HepG2 (cell line): ENCODE measurements around the gene ADRM1. TPM values are rescaled to one million over a fixed set of nuclear protein-coding genes. Genes with fewer than 3 reads are reported as not detected.

ENCODE experiments used
- CC2D1A ChIP-seq: sonication (generic); formaldehyde crosslinking; IDR thresholded peaks from 2 replicates; pipeline ENCODE4 v1.8.1; 2023; ENCODE audit warnings: mild to moderate bottlenecking, missing genetic modification reagents
- CHCHD3 ChIP-seq: sonication (generic); formaldehyde crosslinking; IDR thresholded peaks from 2 replicates; pipeline ENCODE4 v1.8.0; 2022; ENCODE audit warnings: mild to moderate bottlenecking, missing genetic modification reagents, moderate library complexity
- KDM5B ChIP-seq: sonication (generic); formaldehyde crosslinking; IDR thresholded peaks from 2 replicates; pipeline ENCODE4 v1.4.0; 2020; ENCODE audit warnings: missing genetic modification reagents, mild to moderate bottlenecking, borderline replicate concordance
- LCORL ChIP-seq, 2 experiments: fragments of 450-650 bp in 1 of 2; sonication (generic) in 1 of 2; formaldehyde crosslinking in 1 of 2; IDR thresholded peaks; 2 replicates each; pipeline versions ENCODE4 v1.5.0 to v1.6.1; 2017 to 2020; ENCODE audit warnings: antibody characterized with exemption in 1 of 2, missing genetic modification reagents in 1 of 2
- NR2F6 ChIP-seq, 2 experiments: IDR thresholded peaks; 2 replicates each; pipeline ENCODE4 v1.6.1; 2016; ENCODE audit warnings: antibody characterized with exemption in 1 of 2, mild to moderate bottlenecking in 1 of 2
- PLSCR1 ChIP-seq: sonication (generic); formaldehyde crosslinking; IDR thresholded peaks from 2 replicates; pipeline ENCODE4 v1.5.0; 2020; ENCODE audit warnings: missing genetic modification reagents, mild to moderate bottlenecking, borderline replicate concordance
- U2AF1 ChIP-seq: fragments of 200-400 bp; formaldehyde crosslinking; optimal IDR thresholded peaks from 2 replicates; pipeline ENCODE3; 2017; ENCODE audit warnings: mild to moderate bottlenecking, low read depth, low read length
- U2AF2 ChIP-seq: fragments of 200-400 bp; formaldehyde crosslinking; IDR thresholded peaks from 2 replicates; pipeline ENCODE4 v1.6.1; 2017; ENCODE audit warnings: low read depth, mild to moderate bottlenecking, low read length
- XRCC5 ChIP-seq: fragments of 200-400 bp; formaldehyde crosslinking; optimal IDR thresholded peaks from 2 replicates; pipeline ENCODE3; 2017; ENCODE audit warnings: mild to moderate bottlenecking, low read length
- ZFP62 ChIP-seq: sonication (generic); formaldehyde crosslinking; IDR thresholded peaks from 2 replicates; pipeline ENCODE4 v1.4.0; 2020; ENCODE audit warnings: missing genetic modification reagents
- ZNF205 ChIP-seq: IDR thresholded peaks from 2 replicates; pipeline ENCODE4 v1.6.1; 2018; ENCODE audit warnings: missing biosample characterization, missing genetic modification reagents
- ZNF567 ChIP-seq: sonication (generic); formaldehyde crosslinking; IDR thresholded peaks from 2 replicates; pipeline ENCODE4 v1.8.1; 2023; ENCODE audit warnings: mild to moderate bottlenecking, missing genetic modification reagents, borderline replicate concordance
- ZNF724P ChIP-seq: sonication (generic); formaldehyde crosslinking; IDR thresholded peaks from 2 replicates; pipeline ENCODE4 v1.8.0; 2022; ENCODE audit warnings: missing genetic modification reagents, borderline replicate concordance
- ZNF766 ChIP-seq: sonication (generic); formaldehyde crosslinking; IDR thresholded peaks from 2 replicates; pipeline ENCODE4 v1.5.0; 2020; ENCODE audit warnings: missing genetic modification reagents, borderline replicate concordance
- ZNF777 ChIP-seq: sonication (generic); formaldehyde crosslinking; IDR thresholded peaks from 2 replicates; pipeline ENCODE4 v1.4.0; 2020; ENCODE audit warnings: missing genetic modification reagents
- ZNF878 ChIP-seq: sonication (generic); formaldehyde crosslinking; IDR thresholded peaks from 2 replicates; pipeline ENCODE4 v1.8.1; 2023; ENCODE audit warnings: mild to moderate bottlenecking, missing genetic modification reagents, moderate library complexity
- polyA plus RNA-seq, 8 experiments: library from polyadenylated mRNA; depleted of rRNA in 3 of 8; stranded (reverse) in 7 of 8; unstranded in 1 of 8; fragments of >200 nt; fragmentation: Illumina TruSeq in 4 of 8; extraction: Trizol in 4 of 8; gene quantifications; 2 replicates each; pipeline versions ENCODE4 v1.2.1 to v1.2.3, GENCODE V29; 2011 to 2016; ENCODE audit warnings: low read depth in 4 of 8, missing spikeins in 1 of 8, mixed read lengths in 1 of 8; ENCODE audit not compliant: insufficient read depth in 1 of 8
- total RNA-seq, 5 experiments: library from RNA; depleted of rRNA; stranded (reverse); fragments of >200 nt; fragmentation: Illumina TruSeq; extraction: Trizol; gene quantifications; 2 replicates each; pipeline ENCODE4 v1.2.3, GENCODE V29; 2016; ENCODE audit warnings: low read depth in 1 of 5
- TF ChIP-seq, protein P1 (sequence below): sonication (generic); formaldehyde crosslinking; IDR thresholded peaks from 2 replicates; pipeline ENCODE4 v1.4.0; 2020; ENCODE audit warnings: missing genetic modification reagents
- TF ChIP-seq, protein P2 (sequence below): sonication (generic); formaldehyde crosslinking; IDR thresholded peaks from 2 replicates; pipeline ENCODE4 v1.5.0; 2020; ENCODE audit warnings: missing genetic modification reagents, mild to moderate bottlenecking, borderline replicate concordance

Gene ADRM1
- total and polyA plus RNA-seq, 2 of the 13 experiments (the other 11 are each of a cell fraction or from before 2014, with no cell fraction given), result 92.9 to 154 TPM

GRCh38 chr20:62303340-62304226 lies 786 bp downstream of the ADRM1 start (continued):
- TF ChIP-seq KDM5B (CRISPR knock-in tag), result peak; percentile 33; the same call in 1 of the 2 replicates
- TF ChIP-seq ZNF724P (CRISPR knock-in tag), result 0 out of 2 replicates have a peak, but pooled peaks have one; percentile 50
- no peak for TF ChIP-seq U2AF2
- no peak for TF ChIP-seq CC2D1A (CRISPR knock-in tag)
- 0 out of 2 replicates have a peak, but pooled peaks have one; percentile 59 for TF ChIP-seq PLSCR1 (CRISPR knock-in tag)
- TF ChIP-seq, protein P1, sequence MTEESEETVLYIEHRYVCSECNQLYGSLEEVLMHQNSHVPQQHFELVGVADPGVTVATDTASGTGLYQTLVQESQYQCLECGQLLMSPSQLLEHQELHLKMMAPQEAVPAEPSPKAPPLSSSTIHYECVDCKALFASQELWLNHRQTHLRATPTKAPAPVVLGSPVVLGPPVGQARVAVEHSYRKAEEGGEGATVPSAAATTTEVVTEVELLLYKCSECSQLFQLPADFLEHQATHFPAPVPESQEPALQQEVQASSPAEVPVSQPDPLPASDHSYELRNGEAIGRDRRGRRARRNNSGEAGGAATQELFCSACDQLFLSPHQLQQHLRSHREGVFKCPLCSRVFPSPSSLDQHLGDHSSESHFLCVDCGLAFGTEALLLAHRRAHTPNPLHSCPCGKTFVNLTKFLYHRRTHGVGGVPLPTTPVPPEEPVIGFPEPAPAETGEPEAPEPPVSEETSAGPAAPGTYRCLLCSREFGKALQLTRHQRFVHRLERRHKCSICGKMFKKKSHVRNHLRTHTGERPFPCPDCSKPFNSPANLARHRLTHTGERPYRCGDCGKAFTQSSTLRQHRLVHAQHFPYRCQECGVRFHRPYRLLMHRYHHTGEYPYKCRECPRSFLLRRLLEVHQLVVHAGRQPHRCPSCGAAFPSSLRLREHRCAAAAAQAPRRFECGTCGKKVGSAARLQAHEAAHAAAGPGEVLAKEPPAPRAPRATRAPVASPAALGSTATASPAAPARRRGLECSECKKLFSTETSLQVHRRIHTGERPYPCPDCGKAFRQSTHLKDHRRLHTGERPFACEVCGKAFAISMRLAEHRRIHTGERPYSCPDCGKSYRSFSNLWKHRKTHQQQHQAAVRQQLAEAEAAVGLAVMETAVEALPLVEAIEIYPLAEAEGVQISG, result peak; percentile 70
- TF ChIP-seq ZFP62 (CRISPR knock-in tag), result no peak
- no peak for TF ChIP-seq ZNF766
- TF ChIP-seq LCORL (IDR thresholded peaks at IDR 0.05), result no peak
- TF ChIP-seq LCORL (CRISPR knock-in tag; IDR thresholded peaks at IDR 0.05), result 0 out of 2 replicates have a peak, but pooled peaks have one; percentile 32
- TF ChIP-seq, protein P2, sequence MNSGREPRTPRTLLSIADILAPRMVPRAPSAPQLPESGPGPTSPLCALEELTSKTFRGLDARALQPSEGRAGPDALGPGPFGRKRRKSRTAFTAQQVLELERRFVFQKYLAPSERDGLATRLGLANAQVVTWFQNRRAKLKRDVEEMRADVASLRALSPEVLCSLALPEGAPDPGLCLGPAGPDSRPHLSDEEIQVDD (CRISPR knock-in tag), result peak; percentile 46; the same call in 1 of the 2 replicates
- no peak for TF ChIP-seq U2AF1
- TF ChIP-seq XRCC5, result no peak
- TF ChIP-seq NR2F6 (IDR thresholded peaks at IDR 0.05), result no peak
- peak; percentile 33; the same call in 1 of the 2 replicates for TF ChIP-seq NR2F6 (CRISPR knock-in tag; IDR thresholded peaks at IDR 0.05)
- TF ChIP-seq ZNF567 (CRISPR knock-in tag), result 0 out of 2 replicates have a peak, but pooled peaks have one; percentile 26
- TF ChIP-seq ZNF777 (CRISPR knock-in tag), result peak; percentile 54; the same call in 1 of the 2 replicates
- TF ChIP-seq CHCHD3 (CRISPR knock-in tag), result peak; percentile 55
- 0 out of 2 replicates have a peak, but pooled peaks have one; percentile 27 for TF ChIP-seq ZNF205 (CRISPR knock-in tag)
- TF ChIP-seq ZNF878 (CRISPR knock-in tag), result no peak; the same call in 1 of the 2 replicates
